K562 (cell line): ENCODE results near the gene FIS1. TPM values are rescaled to one million over a fixed set of nuclear protein-coding genes. Genes with fewer than 3 reads are reported as not detected.

Experiments
- CBX2 ChIP-seq: fragments of 200-600 bp; sonication (generic); IDR thresholded peaks from one replicate; pipeline ENCODE4 v1.6.1; 2012; ENCODE audit warnings: mild to moderate bottlenecking, low read length, inconsistent platforms; ENCODE audit not compliant: insufficient read depth, poor library complexity, severe bottlenecking
- CEBPB ChIP-seq: fragments of 450-650 bp; IDR thresholded peaks from 2 replicates; pipeline ENCODE4 v1.6.1; 2016; ENCODE audit warnings: missing genetic modification characterization, missing compliant biosample characterization
- CHCHD3 ChIP-seq: fragments of 250-450 bp; sonication (Bioruptor Pico); IDR thresholded peaks from 2 replicates; pipeline ENCODE4 v2.1.2; 2022; ENCODE audit warnings: mild to moderate bottlenecking
- CHD2 ChIP-seq: IDR thresholded peaks from 2 replicates; pipeline ENCODE4 v1.6.1; 2011; ENCODE audit warnings: low read depth, low read length
- NONO ChIP-seq, 2 experiments: fragments of 200-400 bp in 1 of 2; fragments of 450-650 bp in 1 of 2; formaldehyde crosslinking in 1 of 2; IDR thresholded peaks; 2 replicates each; pipeline ENCODE4 v1.6.1; 2017; ENCODE audit warnings: low read depth in 2 of 2, mild to moderate bottlenecking in 2 of 2, moderate library complexity in 2 of 2, low read length in 1 of 2
- RB1 ChIP-seq: fragments of 450-650 bp; IDR thresholded peaks from 2 replicates; pipeline ENCODE4 v1.6.1; 2017; ENCODE audit warnings: low read depth, mild to moderate bottlenecking
- SETDB1 ChIP-seq: IDR thresholded peaks from one replicate; pipeline ENCODE4 v1.6.1; 2012; ENCODE audit warnings: low read length, control low read depth, inconsistent platforms
- SMAD4 ChIP-seq: fragments of 250-450 bp; sonication (Bioruptor Pico); conservative IDR thresholded peaks from 2 replicates; pipeline ENCODE4 v1.8.0; 2021; ENCODE audit warnings: inconsistent platforms, mild to moderate bottlenecking, moderate library complexity
- TOE1 ChIP-seq, 2 experiments: fragments of 450-650 bp in 1 of 2; sonication (generic) in 1 of 2; formaldehyde crosslinking in 1 of 2; IDR thresholded peaks; 2 replicates each; pipeline versions ENCODE4 v1.7.1 to v1.8.0; 2016 to 2022; ENCODE audit warnings: borderline replicate concordance in 2 of 2, mild to moderate bottlenecking in 2 of 2, antibody characterized with exemption in 1 of 2, inconsistent platforms in 1 of 2, low read depth in 1 of 2, missing genetic modification reagents in 1 of 2, moderate library complexity in 1 of 2
- ZBED1 ChIP-seq: IDR thresholded peaks from 2 replicates; pipeline ENCODE4 v1.6.1; 2014
- ZC3H11A ChIP-seq: IDR thresholded peaks from 2 replicates; pipeline ENCODE4 v1.6.1; 2012; ENCODE audit warnings: low read depth, low read length, improper control_type of control experiment
- ZNF12 ChIP-seq: sonication (generic); formaldehyde crosslinking; IDR thresholded peaks from 2 replicates; pipeline ENCODE4 v1.4.0; 2020; ENCODE audit warnings: mild to moderate bottlenecking, missing genetic modification reagents
- ZNF124 ChIP-seq: sonication (generic); formaldehyde crosslinking; IDR thresholded peaks from 2 replicates; pipeline ENCODE4 v1.8.1; 2022; ENCODE audit warnings: missing genetic modification reagents
- ZNF764 ChIP-seq: fragments of 250-450 bp; sonication (Bioruptor Pico); IDR thresholded peaks from 2 replicates; pipeline ENCODE4 v1.4.0; 2020; ENCODE audit warnings: low read depth, mild to moderate bottlenecking, moderate library complexity
- polyA plus RNA-seq, 8 experiments: library from polyadenylated mRNA; depleted of rRNA in 4 of 8; stranded (reverse) in 5 of 8; unstranded in 3 of 8; fragments of >200 nt; fragmentation: Nextera tagmentation in 2 of 8; fragmentation: Illumina TruSeq in 1 of 8; extraction: Ambion mirVana in 2 of 8; extraction: Trizol in 1 of 8; gene quantifications; 2 replicates each; pipeline versions ENCODE4 v1.2.1 to v1.2.3, GENCODE V29; 2011 to 2014; ENCODE audit warnings: inconsistent platforms in 1 of 8, missing spikeins in 1 of 8
- total RNA-seq, 7 experiments: library from RNA; depleted of rRNA in 6 of 7; stranded (reverse); fragments of >200 nt in 6 of 7; fragmentation: Illumina TruSeq in 2 of 7; extraction: Trizol in 2 of 7; gene quantifications; 2 replicates each; pipeline versions ENCODE4 v1.2.1 to v1.2.3, GENCODE V29; 2011 to 2021; ENCODE audit warnings: low replicate concordance in 1 of 7
- TF ChIP-seq, protein P1 (sequence below), 3 experiments: fragments of 200-800 bp in 1 of 3; fragments of 250-450 bp in 1 of 3; fragments of 450-650 bp in 1 of 3; sonication (Bioruptor Pico) in 1 of 3; sonication (Bioruptor generic) in 1 of 3; formaldehyde crosslinking in 1 of 3; IDR thresholded peaks; 2 replicates each; pipeline versions ENCODE4 v1.6.1 to v1.8.0; 2016 to 2022; ENCODE audit warnings: mild to moderate bottlenecking in 2 of 3, missing genetic modification characterization in 2 of 3, missing compliant biosample characterization in 1 of 3, moderate library complexity in 1 of 3
- TF ChIP-seq, protein P2 (sequence below): fragments of 250-450 bp; sonication (Bioruptor Pico); IDR thresholded peaks from 2 replicates; pipeline ENCODE4 v1.4.0; 2020
- TF ChIP-seq, protein P3 (sequence below): sonication (generic); formaldehyde crosslinking; IDR thresholded peaks from 2 replicates; pipeline ENCODE4 v1.8.1; 2023; ENCODE audit warnings: missing genetic modification reagents, mild to moderate bottlenecking, borderline replicate concordance

Gene FIS1
- total and polyA plus RNA-seq, 9 of the 15 experiments (the other 6 are each of a cell fraction or from before 2014, with no cell fraction given), result 86.0 to 257 (median 144) TPM

DNA sequence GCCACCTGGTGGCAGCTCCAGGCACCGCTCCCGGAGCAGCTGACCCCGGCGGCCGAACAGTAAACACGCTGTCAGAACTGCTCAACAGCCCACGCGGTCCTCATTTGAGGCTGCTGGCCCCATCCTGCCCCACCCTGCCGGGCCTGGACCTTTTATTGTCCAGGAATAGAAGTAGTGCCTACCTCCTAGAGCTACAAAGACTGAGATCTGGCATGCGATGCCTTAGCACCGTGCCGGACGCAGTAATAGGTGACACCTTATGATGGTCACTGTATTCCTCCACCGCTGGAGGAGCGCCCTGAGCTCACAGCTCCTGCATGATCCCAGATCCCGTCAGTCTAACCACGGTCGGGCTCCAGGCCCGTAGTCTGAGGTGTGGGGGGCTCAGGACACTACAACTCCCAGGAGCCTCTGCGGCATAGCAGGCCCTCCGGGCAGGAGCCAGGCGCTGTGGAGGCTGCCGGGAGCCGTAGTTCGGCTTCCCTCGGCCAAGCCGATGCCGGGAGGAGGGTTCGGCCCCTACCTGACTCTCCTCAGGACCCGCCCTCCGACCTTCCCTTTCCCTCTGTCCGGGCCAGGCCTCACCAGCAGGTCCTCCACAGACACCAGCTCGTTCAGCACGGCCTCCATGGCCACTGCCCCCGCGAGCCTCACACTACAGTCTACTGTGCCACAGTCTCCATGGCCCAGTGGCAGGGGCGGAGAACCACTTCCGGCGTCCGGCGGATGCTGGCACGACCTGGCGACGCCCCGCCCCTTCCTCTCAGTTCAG, at the start of gene FIS1 (continued):
- TF ChIP-seq CHCHD3 (CRISPR knock-in tag) (no peak), TOE1 (IDR thresholded peaks at IDR 0.05; ENCODE audit: borderline replicate concordance) (peak; percentile 45; the same call in 1 of the 2 replicates), TOE1 (CRISPR knock-in tag; IDR thresholded peaks at IDR 0.05; ENCODE audit: borderline replicate concordance, low read depth) (no peak), CEBPB (0 out of 2 replicates have a peak, but pooled peaks have one; percentile 60), ZC3H11A (no peak), ZNF764 (CRISPR knock-in tag) (0 out of 2 replicates have a peak, but pooled peaks have one; percentile 18), ZNF124 (CRISPR knock-in tag) (no peak), SETDB1 (peak; percentile 37), ZBED1 (peak; percentile 19; the same call in 1 of the 2 replicates), CHD2 (0 out of 2 replicates have a peak, but pooled peaks have one; percentile 41), RB1 (peak; percentile 78), ZNF12 (no peak; the same call in none of the 2 replicates), NONO (IDR thresholded peaks at IDR 0.05; ENCODE audit: low read depth in 2 of 2, low read length in 1 of 2) (peak in 1 of 2 experiments; percentile 77; a peak in 1 of 4 replicates), CBX2 (no peak), SMAD4 (CRISPR knock-in tag) (0 out of 2 replicates have a peak, but pooled peaks have one; percentile 73)
- TF ChIP-seq, protein P1, sequence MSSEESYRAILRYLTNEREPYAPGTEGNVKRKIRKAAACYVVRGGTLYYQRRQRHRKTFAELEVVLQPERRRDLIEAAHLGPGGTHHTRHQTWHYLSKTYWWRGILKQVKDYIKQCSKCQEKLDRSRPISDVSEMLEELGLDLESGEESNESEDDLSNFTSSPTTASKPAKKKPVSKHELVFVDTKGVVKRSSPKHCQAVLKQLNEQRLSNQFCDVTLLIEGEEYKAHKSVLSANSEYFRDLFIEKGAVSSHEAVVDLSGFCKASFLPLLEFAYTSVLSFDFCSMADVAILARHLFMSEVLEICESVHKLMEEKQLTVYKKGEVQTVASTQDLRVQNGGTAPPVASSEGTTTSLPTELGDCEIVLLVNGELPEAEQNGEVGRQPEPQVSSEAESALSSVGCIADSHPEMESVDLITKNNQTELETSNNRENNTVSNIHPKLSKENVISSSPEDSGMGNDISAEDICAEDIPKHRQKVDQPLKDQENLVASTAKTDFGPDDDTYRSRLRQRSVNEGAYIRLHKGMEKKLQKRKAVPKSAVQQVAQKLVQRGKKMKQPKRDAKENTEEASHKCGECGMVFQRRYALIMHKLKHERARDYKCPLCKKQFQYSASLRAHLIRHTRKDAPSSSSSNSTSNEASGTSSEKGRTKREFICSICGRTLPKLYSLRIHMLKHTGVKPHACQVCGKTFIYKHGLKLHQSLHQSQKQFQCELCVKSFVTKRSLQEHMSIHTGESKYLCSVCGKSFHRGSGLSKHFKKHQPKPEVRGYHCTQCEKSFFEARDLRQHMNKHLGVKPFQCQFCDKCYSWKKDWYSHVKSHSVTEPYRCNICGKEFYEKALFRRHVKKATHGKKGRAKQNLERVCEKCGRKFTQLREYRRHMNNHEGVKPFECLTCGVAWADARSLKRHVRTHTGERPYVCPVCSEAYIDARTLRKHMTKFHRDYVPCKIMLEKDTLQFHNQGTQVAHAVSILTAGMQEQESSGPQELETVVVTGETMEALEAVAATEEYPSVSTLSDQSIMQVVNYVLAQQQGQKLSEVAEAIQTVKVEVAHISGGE (CRISPR knock-in tag; IDR thresholded peaks at IDR 0.05), result peak; percentile 73 to 95 (median 79); a peak in 5 of 6 replicates
- TF ChIP-seq, protein P2, sequence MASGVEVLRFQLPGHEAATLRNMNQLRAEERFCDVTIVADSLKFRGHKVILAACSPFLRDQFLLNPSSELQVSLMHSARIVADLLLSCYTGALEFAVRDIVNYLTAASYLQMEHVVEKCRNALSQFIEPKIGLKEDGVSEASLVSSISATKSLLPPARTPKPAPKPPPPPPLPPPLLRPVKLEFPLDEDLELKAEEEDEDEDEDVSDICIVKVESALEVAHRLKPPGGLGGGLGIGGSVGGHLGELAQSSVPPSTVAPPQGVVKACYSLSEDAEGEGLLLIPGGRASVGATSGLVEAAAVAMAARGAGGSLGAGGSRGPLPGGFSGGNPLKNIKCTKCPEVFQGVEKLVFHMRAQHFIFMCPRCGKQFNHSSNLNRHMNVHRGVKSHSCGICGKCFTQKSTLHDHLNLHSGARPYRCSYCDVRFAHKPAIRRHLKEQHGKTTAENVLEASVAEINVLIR (CRISPR knock-in tag), result no peak
- TF ChIP-seq, protein P3, sequence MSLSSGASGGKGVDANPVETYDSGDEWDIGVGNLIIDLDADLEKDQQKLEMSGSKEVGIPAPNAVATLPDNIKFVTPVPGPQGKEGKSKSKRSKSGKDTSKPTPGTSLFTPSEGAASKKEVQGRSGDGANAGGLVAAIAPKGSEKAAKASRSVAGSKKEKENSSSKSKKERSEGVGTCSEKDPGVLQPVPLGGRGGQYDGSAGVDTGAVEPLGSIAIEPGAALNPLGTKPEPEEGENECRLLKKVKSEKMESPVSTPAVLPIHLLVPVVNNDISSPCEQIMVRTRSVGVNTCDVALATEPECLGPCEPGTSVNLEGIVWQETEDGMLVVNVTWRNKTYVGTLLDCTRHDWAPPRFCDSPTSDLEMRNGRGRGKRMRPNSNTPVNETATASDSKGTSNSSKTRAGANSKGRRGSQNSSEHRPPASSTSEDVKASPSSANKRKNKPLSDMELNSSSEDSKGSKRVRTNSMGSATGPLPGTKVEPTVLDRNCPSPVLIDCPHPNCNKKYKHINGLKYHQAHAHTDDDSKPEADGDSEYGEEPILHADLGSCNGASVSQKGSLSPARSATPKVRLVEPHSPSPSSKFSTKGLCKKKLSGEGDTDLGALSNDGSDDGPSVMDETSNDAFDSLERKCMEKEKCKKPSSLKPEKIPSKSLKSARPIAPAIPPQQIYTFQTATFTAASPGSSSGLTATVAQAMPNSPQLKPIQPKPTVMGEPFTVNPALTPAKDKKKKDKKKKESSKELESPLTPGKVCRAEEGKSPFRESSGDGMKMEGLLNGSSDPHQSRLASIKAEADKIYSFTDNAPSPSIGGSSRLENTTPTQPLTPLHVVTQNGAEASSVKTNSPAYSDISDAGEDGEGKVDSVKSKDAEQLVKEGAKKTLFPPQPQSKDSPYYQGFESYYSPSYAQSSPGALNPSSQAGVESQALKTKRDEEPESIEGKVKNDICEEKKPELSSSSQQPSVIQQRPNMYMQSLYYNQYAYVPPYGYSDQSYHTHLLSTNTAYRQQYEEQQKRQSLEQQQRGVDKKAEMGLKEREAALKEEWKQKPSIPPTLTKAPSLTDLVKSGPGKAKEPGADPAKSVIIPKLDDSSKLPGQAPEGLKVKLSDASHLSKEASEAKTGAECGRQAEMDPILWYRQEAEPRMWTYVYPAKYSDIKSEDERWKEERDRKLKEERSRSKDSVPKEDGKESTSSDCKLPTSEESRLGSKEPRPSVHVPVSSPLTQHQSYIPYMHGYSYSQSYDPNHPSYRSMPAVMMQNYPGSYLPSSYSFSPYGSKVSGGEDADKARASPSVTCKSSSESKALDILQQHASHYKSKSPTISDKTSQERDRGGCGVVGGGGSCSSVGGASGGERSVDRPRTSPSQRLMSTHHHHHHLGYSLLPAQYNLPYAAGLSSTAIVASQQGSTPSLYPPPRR (CRISPR knock-in tag), result no peak
